GM12878 (cell line): ENCODE results near the gene USP47.

Experiments
- NFIC ChIP-seq: IDR thresholded peaks from 2 replicates; pipeline ENCODE4 v1.6.1; 2012; ENCODE audit warnings: low read depth, mild to moderate bottlenecking, inconsistent platforms, low read length, moderate library complexity
- POLR2A ChIP-seq: IDR thresholded peaks from 2 replicates; pipeline ENCODE4 v1.6.1; 2011; ENCODE audit warnings: low read depth, mild to moderate bottlenecking, low read length

DNA sequence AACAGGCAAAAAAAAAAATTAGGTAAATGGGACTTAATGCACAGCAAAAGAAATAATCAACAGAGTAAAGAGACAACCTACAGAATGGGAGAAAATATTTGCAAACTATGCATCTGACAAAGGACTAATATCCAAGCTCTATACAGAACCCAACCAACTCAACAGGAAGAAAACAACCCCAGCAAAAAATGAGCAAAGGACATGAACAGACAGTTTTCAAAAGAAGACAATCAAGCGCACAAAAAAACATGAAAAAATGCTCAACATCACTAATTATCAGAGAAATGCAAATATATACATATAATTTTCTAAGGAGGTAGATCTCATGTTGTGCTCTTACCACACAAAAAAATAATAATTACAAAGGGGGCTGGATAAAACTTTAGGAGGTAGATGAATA lies 36.5 kb upstream of the USP47 start:
- no peak for TF ChIP-seq POLR2A
- TF ChIP-seq NFIC = no peak
